GM12878 (cell line): ENCODE results near the gene TAOK2. TPM values are rescaled to one million over a fixed set of nuclear protein-coding genes. Genes with fewer than 3 reads are reported as not detected.

Source experiments
- ASH2L ChIP-seq: fragments of 300-600, 200-600 bp; sonication (generic); IDR thresholded peaks from 2 replicates; pipeline ENCODE4 v1.6.1; 2017; ENCODE audit warnings: low read depth, mild to moderate bottlenecking, borderline replicate concordance
- ATF3 ChIP-seq: IDR thresholded peaks from 2 replicates; pipeline ENCODE4 v1.6.1; 2011; ENCODE audit warnings: low read depth, mild to moderate bottlenecking, low read length, moderate library complexity, borderline replicate concordance; ENCODE audit errors: extremely low read depth
- ATF7 ChIP-seq: fragments of 450-650 bp; IDR thresholded peaks from 2 replicates; pipeline ENCODE4 v1.6.1; 2016; ENCODE audit warnings: low read depth, mild to moderate bottlenecking
- CBX5 ChIP-seq: sonication (generic); IDR thresholded peaks from 2 replicates; pipeline ENCODE4 v1.6.1; 2016; ENCODE audit warnings: low read depth, moderate library complexity, mild to moderate bottlenecking, inconsistent platforms
- CHD2 ChIP-seq: IDR thresholded peaks from 2 replicates; pipeline ENCODE4 v1.6.1; 2011; ENCODE audit warnings: low read depth, low read length, improper control_type of control experiment, borderline replicate concordance
- CHD4 ChIP-seq: fragments of 200-600 bp; sonication (generic); IDR thresholded peaks from 2 replicates; pipeline ENCODE4 v1.6.1; 2016; ENCODE audit warnings: mild to moderate bottlenecking
- CTCF ChIP-seq, 3 experiments: IDR thresholded peaks in 2 of 3; conservative IDR thresholded peaks in 1 of 3; 2 replicates each; pipeline ENCODE4 v1.5.1; 2011; ENCODE audit warnings: low read depth in 3 of 3, low read length in 3 of 3, mild to moderate bottlenecking in 3 of 3, control low read depth in 2 of 3, moderate library complexity in 2 of 3, inconsistent platforms in 1 of 3, mixed read lengths in 1 of 3; ENCODE audit not compliant: control insufficient read depth in 2 of 3, insufficient read depth in 1 of 3; ENCODE audit errors: extremely low read depth in 1 of 3
- E2F4 ChIP-seq: IDR thresholded peaks from 2 replicates; pipeline ENCODE4 v1.6.1; 2012; ENCODE audit warnings: low read depth, low read length, improper control_type of control experiment
- EED ChIP-seq: sonication (generic); IDR thresholded peaks from 2 replicates; pipeline ENCODE4 v1.6.1; 2016; ENCODE audit warnings: antibody characterized with exemption, low read depth
- ELK1 ChIP-seq: IDR thresholded peaks from 2 replicates; pipeline ENCODE4 v1.6.1; 2012; ENCODE audit warnings: low read depth, low read length, improper control_type of control experiment
- FOS ChIP-seq: IDR thresholded peaks from 3 replicates; pipeline ENCODE4 v1.6.1; 2011; ENCODE audit warnings: borderline replicate concordance; ENCODE audit not compliant: insufficient read length; ENCODE audit errors: extremely low read depth
- IKZF2 ChIP-seq, 2 experiments: fragments of 450-650 bp; IDR thresholded peaks; 2 replicates each; pipeline ENCODE4 v1.6.1; 2017; ENCODE audit warnings: mild to moderate bottlenecking in 2 of 2, moderate library complexity in 2 of 2
- JUNB ChIP-seq: IDR thresholded peaks from 2 replicates; pipeline ENCODE4 v1.6.1; 2016; ENCODE audit warnings: antibody characterized with exemption, mild to moderate bottlenecking
- NR2F1 ChIP-seq: fragments of 450-650 bp; conservative IDR thresholded peaks from 2 replicates; pipeline ENCODE4 v1.6.1; 2017; ENCODE audit warnings: mild to moderate bottlenecking
- NRF1 ChIP-seq: conservative IDR thresholded peaks from 2 replicates; pipeline ENCODE4 v1.6.1; 2011; ENCODE audit warnings: mild to moderate bottlenecking, low read depth, low read length, improper control_type of control experiment
- RCOR1 ChIP-seq: conservative IDR thresholded peaks from 2 replicates; pipeline ENCODE4 v1.6.1; 2012; ENCODE audit warnings: low read depth, low read length, improper control_type of control experiment
- RELB ChIP-seq: fragments of 450-650 bp; IDR thresholded peaks from 2 replicates; pipeline ENCODE4 v1.6.1; 2017; ENCODE audit warnings: low read depth, mild to moderate bottlenecking, moderate library complexity
- RUNX3 ChIP-seq: IDR thresholded peaks from 2 replicates; pipeline ENCODE4 v1.6.1; 2012; ENCODE audit warnings: low read length, inconsistent platforms
- SMAD5 ChIP-seq: IDR thresholded peaks from 2 replicates; pipeline ENCODE4 v1.6.1; 2016; ENCODE audit warnings: antibody characterized with exemption, low read depth
- SUZ12 ChIP-seq: fragments of 200-600 bp; sonication (generic); IDR thresholded peaks from one replicate; pipeline ENCODE4 v1.6.1; 2018; ENCODE audit warnings: antibody characterized with exemption, mild to moderate bottlenecking; ENCODE audit not compliant: unreplicated experiment
- TARDBP ChIP-seq: IDR thresholded peaks from 2 replicates; pipeline ENCODE4 v1.6.1; 2016; ENCODE audit warnings: borderline replicate concordance
- TCF3 ChIP-seq: IDR thresholded peaks from 2 replicates; pipeline ENCODE4 v1.6.1; 2012; ENCODE audit warnings: low read depth, mild to moderate bottlenecking, low read length, borderline replicate concordance; ENCODE audit not compliant: insufficient read depth
- USF2 ChIP-seq: IDR thresholded peaks from 2 replicates; pipeline ENCODE4 v1.6.1; 2011; ENCODE audit warnings: low read depth, low read length, improper control_type of control experiment, borderline replicate concordance
- ZNF207 ChIP-seq: fragments of 450-650 bp; IDR thresholded peaks from 2 replicates; pipeline ENCODE4 v1.6.1; 2014; ENCODE audit warnings: antibody characterized with exemption, mild to moderate bottlenecking, borderline replicate concordance
- polyA plus RNA-seq, 11 experiments: library from polyadenylated mRNA; depleted of rRNA in 4 of 11; unstranded in 6 of 11; stranded (reverse) in 5 of 11; fragments of >200 nt; fragmentation: Nextera tagmentation in 4 of 11; fragmentation: Illumina TruSeq in 1 of 11; extraction: Ambion mirVana in 4 of 11; extraction: Trizol in 1 of 11; gene quantifications; 1 replicate in 1 of 11; 2 replicates in 10 of 11; pipeline versions ENCODE4 v1.2.1 to v1.2.3, GENCODE V29; 2011 to 2016; ENCODE audit warnings: inconsistent platforms in 2 of 11, missing spikeins in 2 of 11, low read depth in 1 of 11
- total RNA-seq, 4 experiments: library from RNA; depleted of rRNA in 3 of 4; stranded (reverse); fragments of >200 nt in 3 of 4; fragmentation: Illumina TruSeq in 1 of 4; extraction: Trizol in 1 of 4; gene quantifications; 2 replicates each; pipeline versions ENCODE4 v1.2.1 to v1.2.3, GENCODE V29; 2013 to 2021

Gene TAOK2
- total and polyA plus RNA-seq, 10 of the 15 experiments (the other 5 are each of a cell fraction or from before 2014, with no cell fraction given) = 0.14 to 40.2 (median 11.6) TPM

- no peak for TF ChIP-seq ATF3
- TF ChIP-seq NR2F1 = no peak; the same call in 1 of the 2 replicates
- no peak for TF ChIP-seq TARDBP
- no peak for TF ChIP-seq ATF7
- no peak for TF ChIP-seq RUNX3
- no peak for TF ChIP-seq CBX5
- TF ChIP-seq FOS = no peak
- TF ChIP-seq ASH2L = no peak
- no peak for TF ChIP-seq CTCF (IDR thresholded peaks at IDR 0.05 in 2 of 3, conservative IDR thresholded peaks at IDR 0.05 in 1 of 3; ENCODE audit: control insufficient read depth in 2 of 3, extremely low read depth in 1 of 3, insufficient read depth in 1 of 3, low read depth in 3 of 3, low read length in 3 of 3)
- peak; percentile 87 for TF ChIP-seq SMAD5
- peak; percentile 88 for TF ChIP-seq EED
- TF ChIP-seq ELK1 = no peak
- TF ChIP-seq E2F4 = no peak
- TF ChIP-seq TCF3 = no peak
- peak; percentile 82 for TF ChIP-seq RELB
- TF ChIP-seq JUNB = no peak
- TF ChIP-seq SUZ12 = no peak
- no peak for TF ChIP-seq CHD2
- no peak for TF ChIP-seq USF2
- TF ChIP-seq NRF1 = peak; percentile 97
- no peak for TF ChIP-seq ZNF207
- peak; percentile 91 for TF ChIP-seq IKZF2 (IDR thresholded peaks at IDR 0.05)
- TF ChIP-seq RCOR1 = no peak
- TF ChIP-seq CHD4 = no peak
These were observed at the start of gene TAOK2 (continued) for GRCh38 chr16:29973384-29974246.
